MM.1S (cell line): ENCODE data around the gene WDR62.

ENCODE experiments used
- EZH2phosphoT487 ChIP-seq: fragments of 300-600 bp; sonication (generic); IDR thresholded peaks from 2 replicates; pipeline ENCODE4 v1.6.1; 2018; ENCODE audit warnings: antibody characterized with exemption, low read length
- TF ChIP-seq, protein P1 (sequence below): fragments of 300-600 bp; sonication (generic); IDR thresholded peaks from 2 replicates; pipeline ENCODE4 v1.5.1; 2016; ENCODE audit warnings: antibody characterized with exemption, low read length, mixed read lengths

GRCh38 chr19:36051236-36051635 lies 3.5 kb upstream of the WDR62 start:
- TF ChIP-seq, protein P1, sequence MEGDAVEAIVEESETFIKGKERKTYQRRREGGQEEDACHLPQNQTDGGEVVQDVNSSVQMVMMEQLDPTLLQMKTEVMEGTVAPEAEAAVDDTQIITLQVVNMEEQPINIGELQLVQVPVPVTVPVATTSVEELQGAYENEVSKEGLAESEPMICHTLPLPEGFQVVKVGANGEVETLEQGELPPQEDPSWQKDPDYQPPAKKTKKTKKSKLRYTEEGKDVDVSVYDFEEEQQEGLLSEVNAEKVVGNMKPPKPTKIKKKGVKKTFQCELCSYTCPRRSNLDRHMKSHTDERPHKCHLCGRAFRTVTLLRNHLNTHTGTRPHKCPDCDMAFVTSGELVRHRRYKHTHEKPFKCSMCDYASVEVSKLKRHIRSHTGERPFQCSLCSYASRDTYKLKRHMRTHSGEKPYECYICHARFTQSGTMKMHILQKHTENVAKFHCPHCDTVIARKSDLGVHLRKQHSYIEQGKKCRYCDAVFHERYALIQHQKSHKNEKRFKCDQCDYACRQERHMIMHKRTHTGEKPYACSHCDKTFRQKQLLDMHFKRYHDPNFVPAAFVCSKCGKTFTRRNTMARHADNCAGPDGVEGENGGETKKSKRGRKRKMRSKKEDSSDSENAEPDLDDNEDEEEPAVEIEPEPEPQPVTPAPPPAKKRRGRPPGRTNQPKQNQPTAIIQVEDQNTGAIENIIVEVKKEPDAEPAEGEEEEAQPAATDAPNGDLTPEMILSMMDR: no peak; the same call in 1 of the 2 replicates
- TF ChIP-seq EZH2phosphoT487: no peak
